Activated B cell treated with CpG ODN at 0.5 μM for 24 hours (primary cell): Measurements from ENCODE around the gene MAPK8IP1. TPM values are rescaled to one million over a fixed set of nuclear protein-coding genes. Genes with fewer than 3 reads are reported as not detected.

Experiments used
- ATAC-seq: fragments of 200-7000 bp; cut with Tn5 transposase; one replicate; pipeline ENCODE4 v1.10.0; 2021; ENCODE audit warnings: low read depth, mild to moderate bottlenecking, moderate library complexity
- CTCF ChIA-PET: fragments of 350-600 bp; sonication (Branson Sonifier 250); formaldehyde crosslinking; loops from one replicate; lab custom pipeline; 2021; ENCODE audit warnings: antibody characterized with exemption; lab: Charles Lee
- POLR2A ChIA-PET: fragments of 350-600 bp; sonication (Branson Sonifier 250); formaldehyde crosslinking; loops from one replicate; lab custom pipeline; 2021; ENCODE audit warnings: antibody characterized with exemption; lab: Charles Lee
- DNase-seq: peaks from one replicate; pipeline ENCODE4 v3.0.0; 2022
- H3K27ac Mint-ChIP-seq: one replicate; pipeline ENCODE4 v1.8.0; 2020; ENCODE audit warnings: mixed read lengths
- H3K27me3 Mint-ChIP-seq: one replicate; pipeline ENCODE4 v1.8.0; 2021; ENCODE audit warnings: mixed read lengths
- H3K36me3 Mint-ChIP-seq: one replicate; pipeline ENCODE4 v1.8.0; 2021; ENCODE audit warnings: low read depth, mixed read lengths
- H3K4me1 Mint-ChIP-seq: one replicate; pipeline ENCODE4 v1.8.0; 2021; ENCODE audit warnings: mixed read lengths
- H3K4me3 Mint-ChIP-seq: one replicate; pipeline ENCODE4 v1.8.0; 2020; ENCODE audit warnings: mild to moderate bottlenecking, mixed read lengths
- H3K9me3 Mint-ChIP-seq: one replicate; pipeline ENCODE4 v1.8.0; 2020; ENCODE audit warnings: mixed read lengths
- intact Hi-C: fragments of 100-400 bp; cut with micrococcal nuclease; formaldehyde crosslinking; loops from one replicate; pipeline ENCODE4 v1.15.1; 2024
- total RNA-seq: library from RNA; stranded (reverse); gene quantifications from 2 replicates; pipeline ENCODE4 v1.2.3, GENCODE V29; 2022
- TF ChIP-seq, protein P1 (sequence below): fragments of 200-600 bp; IDR thresholded peaks from one replicate; pipeline ENCODE4 v1.8.0; 2022; ENCODE audit warnings: antibody characterized with exemption, mild to moderate bottlenecking

Gene MAPK8IP1
- total RNA-seq, 1 donor from 2014 or later: 1.9 TPM

DNA sequence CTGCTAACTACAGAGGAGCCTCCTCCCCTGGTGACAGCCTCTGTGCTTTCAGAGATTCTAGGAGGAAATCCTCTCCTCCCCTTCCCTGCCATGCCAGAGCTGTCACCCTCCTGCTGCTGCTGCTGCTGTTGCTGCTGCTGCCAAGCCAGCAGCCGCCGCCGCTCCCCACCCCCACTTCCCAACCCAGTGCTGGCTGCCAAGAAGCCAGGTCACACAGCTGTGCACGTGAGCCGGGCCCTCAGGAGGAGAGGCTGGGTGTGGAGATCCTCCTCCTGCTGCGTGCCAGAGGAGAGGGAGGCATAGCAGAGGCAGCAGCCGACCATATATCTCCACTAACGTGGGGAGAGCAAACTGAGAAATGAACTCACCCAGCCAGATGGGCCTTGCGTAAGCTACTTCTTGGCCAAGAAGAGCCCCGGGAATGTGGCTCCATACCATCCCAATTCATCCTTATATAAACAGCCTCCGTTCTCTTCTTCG is 25.8 kb upstream of the MAPK8IP1 start:
- H3K27ac Mint-ChIP-seq: no peak overlapping the region
- no peaks in the 10 kb centered on the region for H3K27me3 Mint-ChIP-seq
- H3K9me3 Mint-ChIP-seq: no peaks in the 10 kb centered on the region
- no peak for DNase-seq
- H3K4me3 Mint-ChIP-seq: no peak overlapping the region
- peaks cover 85% of the 10 kb centered on the region for H3K36me3 Mint-ChIP-seq
- peaks cover 2% of the 10 kb centered on the region for H3K4me1 Mint-ChIP-seq
- ChIA-PET CTCF (no interaction called here), POLR2A (no interaction called here)
- intact Hi-C loops: no loop called here
- TF ChIP-seq, protein P1, sequence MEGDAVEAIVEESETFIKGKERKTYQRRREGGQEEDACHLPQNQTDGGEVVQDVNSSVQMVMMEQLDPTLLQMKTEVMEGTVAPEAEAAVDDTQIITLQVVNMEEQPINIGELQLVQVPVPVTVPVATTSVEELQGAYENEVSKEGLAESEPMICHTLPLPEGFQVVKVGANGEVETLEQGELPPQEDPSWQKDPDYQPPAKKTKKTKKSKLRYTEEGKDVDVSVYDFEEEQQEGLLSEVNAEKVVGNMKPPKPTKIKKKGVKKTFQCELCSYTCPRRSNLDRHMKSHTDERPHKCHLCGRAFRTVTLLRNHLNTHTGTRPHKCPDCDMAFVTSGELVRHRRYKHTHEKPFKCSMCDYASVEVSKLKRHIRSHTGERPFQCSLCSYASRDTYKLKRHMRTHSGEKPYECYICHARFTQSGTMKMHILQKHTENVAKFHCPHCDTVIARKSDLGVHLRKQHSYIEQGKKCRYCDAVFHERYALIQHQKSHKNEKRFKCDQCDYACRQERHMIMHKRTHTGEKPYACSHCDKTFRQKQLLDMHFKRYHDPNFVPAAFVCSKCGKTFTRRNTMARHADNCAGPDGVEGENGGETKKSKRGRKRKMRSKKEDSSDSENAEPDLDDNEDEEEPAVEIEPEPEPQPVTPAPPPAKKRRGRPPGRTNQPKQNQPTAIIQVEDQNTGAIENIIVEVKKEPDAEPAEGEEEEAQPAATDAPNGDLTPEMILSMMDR: no peak
- ATAC-seq: no peak

DNA sequence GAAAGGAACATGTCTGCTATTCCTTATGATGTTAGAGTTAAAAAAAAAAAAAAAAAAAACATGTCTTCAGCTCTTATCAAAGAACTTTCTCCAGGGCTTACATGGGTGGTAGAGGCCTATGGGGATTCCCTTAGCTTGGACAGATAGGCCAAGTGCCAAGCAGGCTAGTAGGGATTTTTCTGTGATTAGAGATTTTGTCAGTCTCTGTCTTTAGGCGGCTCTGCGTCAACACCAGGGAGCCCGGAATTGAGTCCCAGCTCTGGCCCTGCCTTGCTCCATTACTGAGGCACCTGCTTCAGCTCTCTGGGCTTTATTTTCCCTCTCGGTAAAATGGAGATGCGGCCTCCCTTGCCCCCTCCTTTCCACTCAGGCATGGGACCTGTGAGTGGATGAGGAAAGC is 25.1 kb upstream of the MAPK8IP1 start:
- H3K27ac Mint-ChIP-seq: no peak overlapping the region
- ChIA-PET CTCF (interaction anchor here (1.0 kb wide), 1 partner anchor 12 kb away, joined by 3 read pairs; no protein-coding TSS in a partner anchor), POLR2A (interaction anchor here (0.8 kb wide), 1 partner anchor 13 kb away, joined by 3 read pairs; the partner anchor contains the start of gene CRY2)
- H3K9me3 Mint-ChIP-seq: no peaks in the 10 kb centered on the region
- no peaks in the 10 kb centered on the region for H3K4me1 Mint-ChIP-seq
- no peak for DNase-seq
- TF ChIP-seq, protein P1: no peak
- H3K4me3 Mint-ChIP-seq: no peak overlapping the region
- H3K36me3 Mint-ChIP-seq: peaks cover 88% of the 10 kb centered on the region
- intact Hi-C loops: no loop called here
- no peaks in the 10 kb centered on the region for H3K27me3 Mint-ChIP-seq
- no peak for ATAC-seq

DNA sequence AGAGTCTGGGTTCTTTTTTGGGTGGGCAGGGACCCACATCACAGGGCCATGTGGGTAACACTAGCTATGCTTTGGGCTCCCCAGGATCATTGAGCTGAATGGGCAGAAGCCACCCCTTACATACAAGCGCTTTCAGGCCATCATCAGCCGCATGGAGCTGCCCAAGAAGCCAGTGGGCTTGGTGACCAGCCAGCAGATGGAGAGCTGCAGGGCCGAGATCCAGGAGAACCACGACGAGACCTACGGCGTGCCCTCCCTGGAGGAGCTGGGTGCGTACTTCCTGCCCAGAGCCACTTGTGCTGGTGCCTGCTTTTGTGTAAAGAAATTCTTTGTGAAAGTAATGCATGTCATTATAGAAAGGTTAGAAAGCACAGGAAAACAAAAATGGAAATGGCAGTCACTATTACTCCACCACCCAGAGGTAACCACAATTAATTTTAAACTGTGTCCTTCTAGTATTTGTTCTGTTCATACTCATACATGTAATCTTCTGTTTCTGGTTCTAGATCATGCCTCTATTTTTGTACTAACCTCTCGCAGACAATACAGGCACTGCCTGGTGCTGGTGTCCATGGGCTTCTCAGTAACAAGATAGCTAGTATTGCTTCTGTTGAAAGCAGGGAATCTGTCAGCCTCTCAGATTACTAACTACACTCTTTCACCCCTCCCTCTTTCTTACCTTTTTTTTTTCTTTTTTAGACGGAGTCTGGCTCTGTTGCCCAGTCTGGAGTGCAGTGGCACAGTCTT is 24.5 kb upstream of the MAPK8IP1 start:
- no peaks in the 10 kb centered on the region for H3K27me3 Mint-ChIP-seq
- no peaks in the 10 kb centered on the region for H3K4me1 Mint-ChIP-seq
- no peak overlapping the region for H3K4me3 Mint-ChIP-seq
- POLR2A ChIA-PET: interaction anchor here (0.8 kb wide), 1 partner anchor 14 kb away, joined by 3 read pairs; the partner anchor contains the start of gene CRY2
- ATAC-seq (no peak), DNase-seq (no peak)
- H3K9me3 Mint-ChIP-seq: no peaks in the 10 kb centered on the region
- H3K27ac Mint-ChIP-seq: no peak overlapping the region
- H3K36me3 Mint-ChIP-seq: peaks cover 88% of the 10 kb centered on the region
- TF ChIP-seq, protein P1: no peak
- CTCF ChIA-PET: interaction anchor here (1.0 kb wide), 2 partner anchors 11 to 104 kb away, joined by 3 read pairs; no protein-coding TSS in a partner anchor
- intact Hi-C loops: no loop called here

DNA sequence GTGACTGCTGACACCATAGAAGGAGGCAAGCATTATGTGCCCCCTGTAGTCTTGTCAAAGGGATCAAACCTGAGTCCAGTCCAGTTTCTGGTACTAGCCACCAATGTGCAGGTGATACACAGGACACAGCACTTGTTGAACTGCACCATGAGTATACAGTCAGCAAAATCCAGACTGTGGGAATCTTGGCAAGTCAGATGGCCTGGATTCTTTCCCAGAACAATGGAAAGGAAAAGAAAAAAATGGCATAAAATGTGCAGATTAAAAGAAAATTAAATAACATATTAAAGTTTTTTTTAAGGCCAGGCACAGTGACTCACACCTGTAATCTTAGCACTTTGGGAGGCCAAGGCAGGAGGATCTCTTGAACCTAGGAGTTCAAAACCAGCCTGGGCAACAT is 21.4 kb upstream of the MAPK8IP1 start:
- ChIA-PET POLR2A (no interaction called here), CTCF (no interaction called here)
- Mint-ChIP-seq H3K27me3 (no peaks in the 10 kb centered on the region), H3K4me1 (no peaks in the 10 kb centered on the region), H3K36me3 (peaks cover 93% of the 10 kb centered on the region), H3K4me3 (no peak overlapping the region), H3K9me3 (no peaks in the 10 kb centered on the region), H3K27ac (no peak overlapping the region)
- ATAC-seq: no peak
- DNase-seq: no peak
- TF ChIP-seq, protein P1: no peak
- intact Hi-C loops: no loop called here

DNA sequence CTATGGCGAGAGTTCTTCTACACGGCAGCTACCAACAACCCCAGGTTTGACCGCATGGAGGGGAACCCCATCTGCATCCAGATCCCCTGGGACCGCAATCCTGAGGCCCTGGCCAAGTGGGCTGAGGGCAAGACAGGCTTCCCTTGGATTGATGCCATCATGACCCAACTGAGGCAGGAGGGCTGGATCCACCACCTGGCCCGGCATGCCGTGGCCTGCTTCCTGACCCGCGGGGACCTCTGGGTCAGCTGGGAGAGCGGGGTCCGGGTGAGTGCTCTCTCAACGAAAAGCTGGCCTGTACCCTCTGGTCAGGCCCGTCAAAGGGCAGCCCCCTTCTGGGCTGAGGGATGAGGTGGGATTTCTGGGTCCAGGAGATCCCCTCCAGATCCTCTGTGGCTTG is 15.9 kb upstream of the MAPK8IP1 start:
- POLR2A ChIA-PET: interaction anchor here (0.6 kb wide), 1 partner anchor 160 kb away, joined by 5 read pairs; no protein-coding TSS in a partner anchor
- CTCF ChIA-PET: interaction anchor here (7.0 kb wide), 1 partner anchor 138 kb away, joined by 78 read pairs; no protein-coding TSS in a partner anchor
- H3K27ac Mint-ChIP-seq: no peak overlapping the region
- H3K9me3 Mint-ChIP-seq: no peaks in the 10 kb centered on the region
- intact Hi-C loops: no loop called here
- ATAC-seq (no peak), DNase-seq (no peak)
- TF ChIP-seq, protein P1: no peak
- no peak overlapping the region for H3K4me3 Mint-ChIP-seq
- no peaks in the 10 kb centered on the region for H3K27me3 Mint-ChIP-seq
- H3K4me1 Mint-ChIP-seq: no peaks in the 10 kb centered on the region
- H3K36me3 Mint-ChIP-seq: peaks cover 94% of the 10 kb centered on the region
